Neural crest cell (in vitro differentiated cells): Measurements from ENCODE around the gene IL6ST. TPM values are rescaled to one million over a fixed set of nuclear protein-coding genes. Genes with fewer than 3 reads are reported as not detected.
"Not testable (repeated sequence)": the region's sequence is repeated elsewhere in the genome, so short reads cannot be mapped to it uniquely, and the experiment has no call there.

Experiments
- DNase-seq: peaks from one replicate; pipeline ENCODE4 v3.0.0; 2021; ENCODE audit warnings: low read depth, mixed read lengths, low spot score
- H3K27ac Mint-ChIP-seq: one replicate; pipeline ENCODE4 v1.8.0; 2021; ENCODE audit warnings: mild to moderate bottlenecking, mixed read lengths; ENCODE audit not compliant: unreplicated experiment
- H3K27me3 Mint-ChIP-seq: 2 replicates; pipeline ENCODE4 v1.8.0; 2021; ENCODE audit warnings: low read depth, mild to moderate bottlenecking, mixed read lengths
- H3K36me3 Mint-ChIP-seq: 2 replicates; pipeline ENCODE4 v1.8.0; 2021; ENCODE audit warnings: low read depth, mild to moderate bottlenecking, mixed read lengths
- H3K4me1 Mint-ChIP-seq: 2 replicates; pipeline ENCODE4 v1.8.0; 2021; ENCODE audit warnings: mixed read lengths
- H3K4me3 Mint-ChIP-seq: one replicate; pipeline ENCODE4 v1.8.0; 2021; ENCODE audit warnings: mild to moderate bottlenecking, mixed read lengths
- H3K9me3 Mint-ChIP-seq: 2 replicates; pipeline ENCODE4 v1.8.0; 2021; ENCODE audit warnings: mixed read lengths
- total RNA-seq: library from RNA; stranded (reverse); gene quantifications from 2 replicates; pipeline ENCODE4 v1.2.1, GENCODE V29; 2021
- TF ChIP-seq, protein P1 (sequence below): fragments of 200-600 bp; sonication (generic); conservative IDR thresholded peaks from 2 replicates; pipeline ENCODE4 v1.5.0; 2021; ENCODE audit warnings: antibody characterized with exemption, mild to moderate bottlenecking

IL6ST gene
- total RNA-seq, 1 donor from 2014 or later, result 39.6 TPM

DNA sequence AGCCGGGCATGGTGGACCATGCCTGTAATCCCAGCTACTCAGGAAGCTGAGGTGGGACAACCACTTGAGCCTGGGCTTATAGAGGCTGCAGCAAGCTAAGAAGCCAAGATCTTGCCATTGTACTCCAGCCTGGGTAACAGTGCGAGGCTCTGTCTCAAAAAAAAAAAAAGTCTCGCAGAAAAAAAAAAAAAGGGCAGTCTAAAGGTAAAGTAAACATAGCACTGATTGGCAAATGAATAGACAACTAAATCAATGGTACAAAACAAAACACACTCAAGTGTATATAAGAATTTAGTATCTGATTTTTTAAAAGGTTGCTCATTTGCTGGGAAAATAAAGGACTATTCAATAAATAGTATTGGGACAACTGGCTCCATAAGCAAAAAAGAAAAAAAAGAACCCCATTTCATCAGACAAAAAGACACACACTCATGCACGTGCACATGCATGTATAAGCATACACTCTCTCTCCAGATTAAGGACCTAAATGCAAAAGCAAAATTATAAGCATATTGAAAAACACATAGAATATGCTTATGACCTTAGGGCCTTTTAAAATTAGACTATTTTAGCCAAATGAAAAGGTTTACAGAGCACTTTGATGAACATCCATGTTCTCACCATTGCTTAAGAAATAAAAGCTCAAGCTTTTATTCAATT is 5.7 kb downstream of the IL6ST start:
- H3K4me3 Mint-ChIP-seq, result no peak overlapping the region
- H3K27me3 Mint-ChIP-seq, result no peaks in the 10 kb centered on the region
- H3K4me1 Mint-ChIP-seq, result peaks cover 31% of the 10 kb centered on the region
- H3K9me3 Mint-ChIP-seq, result peaks cover 6% of the 10 kb centered on the region
- H3K27ac Mint-ChIP-seq, result no peak overlapping the region
- no peak for DNase-seq
- TF ChIP-seq, protein P1, sequence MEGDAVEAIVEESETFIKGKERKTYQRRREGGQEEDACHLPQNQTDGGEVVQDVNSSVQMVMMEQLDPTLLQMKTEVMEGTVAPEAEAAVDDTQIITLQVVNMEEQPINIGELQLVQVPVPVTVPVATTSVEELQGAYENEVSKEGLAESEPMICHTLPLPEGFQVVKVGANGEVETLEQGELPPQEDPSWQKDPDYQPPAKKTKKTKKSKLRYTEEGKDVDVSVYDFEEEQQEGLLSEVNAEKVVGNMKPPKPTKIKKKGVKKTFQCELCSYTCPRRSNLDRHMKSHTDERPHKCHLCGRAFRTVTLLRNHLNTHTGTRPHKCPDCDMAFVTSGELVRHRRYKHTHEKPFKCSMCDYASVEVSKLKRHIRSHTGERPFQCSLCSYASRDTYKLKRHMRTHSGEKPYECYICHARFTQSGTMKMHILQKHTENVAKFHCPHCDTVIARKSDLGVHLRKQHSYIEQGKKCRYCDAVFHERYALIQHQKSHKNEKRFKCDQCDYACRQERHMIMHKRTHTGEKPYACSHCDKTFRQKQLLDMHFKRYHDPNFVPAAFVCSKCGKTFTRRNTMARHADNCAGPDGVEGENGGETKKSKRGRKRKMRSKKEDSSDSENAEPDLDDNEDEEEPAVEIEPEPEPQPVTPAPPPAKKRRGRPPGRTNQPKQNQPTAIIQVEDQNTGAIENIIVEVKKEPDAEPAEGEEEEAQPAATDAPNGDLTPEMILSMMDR, result no peak
- peaks cover 11% of the 10 kb centered on the region for H3K36me3 Mint-ChIP-seq

DNA sequence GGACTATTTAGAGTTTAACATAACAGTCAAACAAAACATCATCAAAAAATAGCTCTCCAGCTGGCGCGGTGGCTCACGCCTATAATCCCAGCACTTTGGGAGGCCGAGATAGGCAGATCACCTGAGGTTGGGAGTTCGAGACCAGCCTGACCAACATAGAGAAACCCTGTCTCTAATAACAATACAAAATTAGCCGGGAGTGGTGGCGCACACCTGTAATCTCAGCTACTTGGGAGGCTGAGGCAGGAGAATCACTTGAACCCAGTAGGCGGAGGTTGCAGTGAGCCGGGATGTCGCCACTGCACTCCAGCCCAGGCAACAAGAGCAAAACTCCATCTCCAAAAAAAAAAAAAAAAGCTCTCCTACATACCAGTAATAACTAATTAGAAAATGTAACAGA is 6.3 kb downstream of the IL6ST start:
- H3K9me3 Mint-ChIP-seq, H3K27me3 Mint-ChIP-seq, DNase-seq, H3K27ac Mint-ChIP-seq, H3K4me3 Mint-ChIP-seq: not testable (repeated sequence)
- peaks cover 24% of the 10 kb centered on the region for H3K4me1 Mint-ChIP-seq
- peaks cover 11% of the 10 kb centered on the region for H3K36me3 Mint-ChIP-seq

DNA sequence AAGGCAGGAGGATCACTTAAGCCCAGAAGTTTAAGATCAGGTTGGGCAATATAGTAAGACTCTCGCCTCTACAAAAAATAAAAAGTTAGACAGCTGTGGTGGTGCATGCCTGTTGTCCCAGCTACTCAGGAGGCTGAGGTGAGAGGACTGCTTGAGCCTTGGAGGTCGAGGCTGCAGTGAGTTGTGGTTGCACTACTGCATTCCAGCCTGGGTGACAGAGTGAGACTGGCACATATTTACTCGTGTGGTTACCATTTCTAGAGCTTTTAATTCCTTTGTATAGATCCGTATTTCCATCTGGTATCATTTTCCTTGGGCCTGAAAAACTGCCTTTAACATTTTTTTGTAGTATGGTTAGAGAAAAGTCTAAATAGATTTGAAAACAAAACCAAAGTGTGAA is 7.8 kb downstream of the IL6ST start:
- TF ChIP-seq, protein P1, result no peak
- Mint-ChIP-seq H3K27ac (no peak overlapping the region), H3K36me3 (peaks cover 11% of the 10 kb centered on the region), H3K4me3 (no peak overlapping the region), H3K9me3 (peaks cover 6% of the 10 kb centered on the region), H3K4me1 (peaks cover 12% of the 10 kb centered on the region), H3K27me3 (no peaks in the 10 kb centered on the region)
- DNase-seq, result no peak

DNA sequence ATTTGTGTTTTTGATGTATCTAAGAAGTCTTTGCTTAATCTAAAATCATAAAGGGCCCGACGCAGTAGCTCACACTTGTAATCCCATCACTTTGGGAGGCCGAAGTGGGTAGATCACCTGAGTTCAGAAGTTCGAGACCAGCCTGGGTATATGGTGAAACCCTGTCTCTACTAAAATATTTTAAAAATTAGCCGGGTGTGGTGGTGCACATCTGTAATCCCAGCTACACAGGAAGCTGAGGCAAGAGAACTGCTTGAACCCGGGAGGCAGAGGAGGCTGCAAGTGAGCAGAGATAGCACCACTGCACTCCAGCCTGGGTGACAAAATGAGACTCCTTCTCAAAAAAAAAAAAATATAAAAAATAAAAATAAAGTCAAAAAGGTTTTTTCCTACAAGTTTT is 9.6 kb downstream of the IL6ST start:
- H3K4me3 Mint-ChIP-seq, result no peak overlapping the region

DNA sequence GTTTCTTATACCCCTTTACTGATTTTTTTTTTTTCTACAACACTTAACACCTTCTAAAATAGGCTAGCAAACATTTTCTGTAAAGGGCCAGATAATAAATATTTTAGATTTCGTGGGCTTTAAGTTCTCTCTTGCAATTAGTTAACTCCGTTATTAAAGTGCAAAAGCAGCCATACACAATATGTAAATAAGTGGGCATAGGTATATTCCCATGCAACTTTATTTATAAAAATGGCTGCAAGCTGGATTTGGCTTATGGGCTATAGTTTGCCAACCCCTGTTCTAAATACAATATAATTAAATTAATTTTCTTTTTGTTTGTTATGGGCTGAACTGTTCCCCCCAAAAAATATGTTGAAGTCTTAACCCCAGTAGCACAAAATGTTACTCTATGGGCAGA is 10.8 kb downstream of the IL6ST start:
- Mint-ChIP-seq H3K9me3 (peaks cover 3% of the 10 kb centered on the region), H3K27me3 (no peaks in the 10 kb centered on the region), H3K27ac (no peak overlapping the region), H3K4me3 (no peak overlapping the region), H3K36me3 (peaks cover 7% of the 10 kb centered on the region), H3K4me1 (no peaks in the 10 kb centered on the region)
- no peak for DNase-seq
- TF ChIP-seq, protein P1, result no peak

More for the DNA sequence above, 9.6 kb downstream of the IL6ST start:
- Mint-ChIP-seq H3K27ac (no peak overlapping the region), H3K9me3 (peaks cover 3% of the 10 kb centered on the region), H3K27me3 (no peaks in the 10 kb centered on the region), H3K36me3 (peaks cover 7% of the 10 kb centered on the region), H3K4me1 (peaks cover 8% of the 10 kb centered on the region)
- no peak for DNase-seq
- TF ChIP-seq, protein P1, result no peak

DNA sequence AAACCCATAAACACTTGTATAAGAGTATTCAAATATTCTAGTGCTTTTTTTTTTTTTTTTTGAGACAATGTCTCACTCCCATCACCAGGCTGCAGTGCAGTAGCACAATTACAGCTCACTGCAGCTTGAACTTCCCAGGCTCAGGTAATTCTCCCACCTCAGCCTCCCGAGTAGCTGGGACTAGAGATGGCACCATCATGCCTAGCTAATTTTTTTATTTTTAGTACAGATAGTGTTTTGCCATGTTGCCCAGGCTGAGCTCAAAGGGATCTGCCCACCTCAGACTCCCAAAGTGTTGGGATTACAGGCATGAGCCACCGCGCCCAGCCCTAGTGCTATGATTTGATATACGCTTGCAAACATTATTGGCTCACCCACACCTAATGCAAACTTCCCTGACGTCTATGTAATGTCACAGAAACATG is 11.8 kb downstream of the IL6ST start:
- DNase-seq, result no peak
- Mint-ChIP-seq H3K4me1 (no peaks in the 10 kb centered on the region), H3K9me3 (peaks cover 3% of the 10 kb centered on the region), H3K27me3 (no peaks in the 10 kb centered on the region), H3K27ac (no peak overlapping the region), H3K4me3 (no peak overlapping the region), H3K36me3 (peaks cover 7% of the 10 kb centered on the region)
- TF ChIP-seq, protein P1, result no peak
